Heart left ventricle (tissue), 13 donors: ENCODE results near the gene SMAGP.

ENCODE experiments used
- POLR2A ChIP-seq, 2 donors: fragments of 450-650 bp; IDR thresholded peaks; one replicate each; pipeline ENCODE4 v1.6.1; 2017; ENCODE audit warnings: antibody characterized with exemption in 2 of 2, mild to moderate bottlenecking in 2 of 2, moderate library complexity in 2 of 2
- TF ChIP-seq, protein P1 (sequence below), 12 donors: fragments of 200-600 bp; sonication (generic) in 4 of 12; IDR thresholded peaks; one replicate each; pipeline versions ENCODE4 v1.5.0 to v1.8.0; 2018 to 2022; ENCODE audit warnings: antibody characterized with exemption in 12 of 12, mild to moderate bottlenecking in 5 of 12
- donor health status: ischemic (EF 13 %, LVEDD 7.1; RV severe dilation, severe dysfunction).
- donor health status: DM: no; HTN: yes; CAD: no.
- donor health status: DM: no; HTN: no; CAD: no.
- donor health status: ischemic (EF 25% LVEDD 6.9; RV normal size, moderate dysfunction).
- donor health status: ischemic (EF 25% LVEDD 5.7; RV mildly dilated, moderate dysfunction).
- donor health status: ischemic (EF 35%, LVEDD 5.7; RV mildly dilated, moderate dysfunction).
- donor health status: nonischemic (EF 11% LVEDD 7.7; RV severe dilation, severe dysfunction).
- donor health status: DM: yes; HTN: yes; CAD: no.
- donor health status: PGD.
- donor health status: ischemic (EF 29% LVEDD 5.4; RV normal size, mild dysfunction).
- donor health status: nonischemic (EF 23%, LVEDD 6.1; RV moderate dilation, normal function).

DNA sequence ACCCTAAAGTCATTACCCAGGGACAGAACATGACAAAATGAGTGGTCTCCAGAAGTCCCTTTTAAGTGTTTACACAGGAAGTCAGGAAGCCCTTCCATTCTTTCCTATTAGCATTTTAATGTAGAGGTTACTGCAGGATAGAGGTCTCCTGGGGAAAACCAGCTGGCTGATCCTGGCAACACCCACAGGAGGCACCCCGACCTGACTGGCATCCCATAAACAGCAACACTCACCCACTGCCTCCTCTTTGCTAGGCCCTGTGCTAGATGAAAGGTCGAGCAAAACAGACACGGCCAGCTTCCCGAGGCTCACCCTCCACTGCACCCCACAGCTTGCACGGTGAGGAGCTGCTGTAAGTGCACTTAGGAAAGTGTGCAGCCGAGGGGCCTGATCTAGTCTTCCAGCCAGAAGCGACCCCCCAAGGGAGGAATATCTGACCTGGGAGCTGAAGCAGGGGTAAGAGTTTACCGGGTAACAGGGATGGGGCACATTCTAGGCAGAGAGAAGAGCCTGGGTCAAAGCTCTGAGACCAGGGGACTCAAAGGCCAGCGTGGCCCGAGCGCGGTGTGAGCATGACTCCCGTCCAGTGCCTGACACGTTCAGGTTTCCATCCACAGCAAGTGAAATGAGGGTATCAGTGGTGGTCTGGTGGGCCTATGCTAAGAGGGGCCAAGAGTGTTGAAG lies 22.6 kb downstream of the SMAGP start:
- TF ChIP-seq POLR2A (IDR thresholded peaks at IDR 0.05), result no peak
- TF ChIP-seq, protein P1, sequence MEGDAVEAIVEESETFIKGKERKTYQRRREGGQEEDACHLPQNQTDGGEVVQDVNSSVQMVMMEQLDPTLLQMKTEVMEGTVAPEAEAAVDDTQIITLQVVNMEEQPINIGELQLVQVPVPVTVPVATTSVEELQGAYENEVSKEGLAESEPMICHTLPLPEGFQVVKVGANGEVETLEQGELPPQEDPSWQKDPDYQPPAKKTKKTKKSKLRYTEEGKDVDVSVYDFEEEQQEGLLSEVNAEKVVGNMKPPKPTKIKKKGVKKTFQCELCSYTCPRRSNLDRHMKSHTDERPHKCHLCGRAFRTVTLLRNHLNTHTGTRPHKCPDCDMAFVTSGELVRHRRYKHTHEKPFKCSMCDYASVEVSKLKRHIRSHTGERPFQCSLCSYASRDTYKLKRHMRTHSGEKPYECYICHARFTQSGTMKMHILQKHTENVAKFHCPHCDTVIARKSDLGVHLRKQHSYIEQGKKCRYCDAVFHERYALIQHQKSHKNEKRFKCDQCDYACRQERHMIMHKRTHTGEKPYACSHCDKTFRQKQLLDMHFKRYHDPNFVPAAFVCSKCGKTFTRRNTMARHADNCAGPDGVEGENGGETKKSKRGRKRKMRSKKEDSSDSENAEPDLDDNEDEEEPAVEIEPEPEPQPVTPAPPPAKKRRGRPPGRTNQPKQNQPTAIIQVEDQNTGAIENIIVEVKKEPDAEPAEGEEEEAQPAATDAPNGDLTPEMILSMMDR (IDR thresholded peaks at IDR 0.05), result no peak
